Embryonic facial prominence (tissue), 1 donor: Measurements from ENCODE around the gene ALS2CL.

ENCODE experiments used
- DNase-seq: peaks from one replicate; pipeline ENCODE4 v3.0.0-alpha.2; 2016; ENCODE audit errors: extremely low spot score

Gene ALS2CL

DNA sequence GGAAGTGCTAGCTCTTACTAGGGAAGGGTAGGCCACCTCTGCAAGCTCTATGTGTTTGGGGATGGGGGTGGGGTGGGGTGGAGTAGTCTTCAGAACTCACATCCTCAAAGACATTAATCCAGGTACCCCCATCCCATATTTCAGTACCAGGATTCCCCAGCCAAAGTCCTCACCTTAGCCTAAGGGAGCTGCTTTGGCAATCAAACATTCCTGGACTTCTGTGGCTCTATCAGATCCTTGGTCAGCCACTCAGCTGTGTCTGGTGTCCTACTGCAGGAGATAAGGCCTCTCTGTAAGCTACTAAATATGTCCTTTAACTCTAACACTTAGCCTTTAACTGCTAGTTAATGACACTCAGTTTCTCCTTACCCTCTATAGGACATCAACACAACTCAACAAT lies 54.3 kb downstream of the ALS2CL start:
- no peak for DNase-seq

DNA sequence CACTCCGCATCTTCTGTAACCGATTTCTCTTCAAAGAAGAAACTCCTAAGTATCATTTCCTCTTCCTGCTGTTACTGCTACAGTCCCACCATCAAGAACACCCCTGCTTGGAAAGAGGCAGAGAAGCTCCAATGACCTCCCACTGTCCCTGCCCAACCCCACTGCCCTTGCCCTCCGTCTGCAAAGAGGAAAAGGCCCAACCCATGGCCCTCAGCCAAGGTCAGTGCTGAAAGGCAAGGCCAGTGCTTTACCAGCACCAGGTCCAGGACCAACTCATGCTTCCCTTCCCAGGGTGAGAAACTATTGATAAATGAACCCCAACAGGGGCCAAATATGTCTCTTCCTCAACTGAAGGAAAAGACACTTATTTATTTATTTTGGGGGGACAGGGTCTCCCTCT lies 58.6 kb downstream of the ALS2CL start:
- no peak for DNase-seq

DNA sequence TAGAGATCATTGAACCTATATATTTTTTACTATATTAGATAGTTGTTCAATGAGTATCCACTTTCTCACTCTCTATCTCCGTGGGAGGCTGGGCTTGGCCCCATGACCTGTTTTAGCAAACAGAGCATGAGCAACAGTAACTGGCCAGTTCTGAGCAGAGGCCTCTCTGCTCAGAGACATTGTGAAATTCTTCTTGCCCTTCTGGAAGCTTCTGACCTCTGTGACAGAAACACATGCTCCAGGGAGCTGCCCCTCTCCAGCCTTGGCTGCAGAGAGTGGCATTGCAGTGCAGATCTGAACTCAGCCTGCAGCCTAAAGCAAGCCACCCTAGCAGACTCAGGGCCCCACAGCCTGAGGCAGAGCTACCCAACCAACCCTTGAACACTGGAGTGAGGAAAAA lies 60.7 kb downstream of the ALS2CL start:
- no peak for DNase-seq

DNA sequence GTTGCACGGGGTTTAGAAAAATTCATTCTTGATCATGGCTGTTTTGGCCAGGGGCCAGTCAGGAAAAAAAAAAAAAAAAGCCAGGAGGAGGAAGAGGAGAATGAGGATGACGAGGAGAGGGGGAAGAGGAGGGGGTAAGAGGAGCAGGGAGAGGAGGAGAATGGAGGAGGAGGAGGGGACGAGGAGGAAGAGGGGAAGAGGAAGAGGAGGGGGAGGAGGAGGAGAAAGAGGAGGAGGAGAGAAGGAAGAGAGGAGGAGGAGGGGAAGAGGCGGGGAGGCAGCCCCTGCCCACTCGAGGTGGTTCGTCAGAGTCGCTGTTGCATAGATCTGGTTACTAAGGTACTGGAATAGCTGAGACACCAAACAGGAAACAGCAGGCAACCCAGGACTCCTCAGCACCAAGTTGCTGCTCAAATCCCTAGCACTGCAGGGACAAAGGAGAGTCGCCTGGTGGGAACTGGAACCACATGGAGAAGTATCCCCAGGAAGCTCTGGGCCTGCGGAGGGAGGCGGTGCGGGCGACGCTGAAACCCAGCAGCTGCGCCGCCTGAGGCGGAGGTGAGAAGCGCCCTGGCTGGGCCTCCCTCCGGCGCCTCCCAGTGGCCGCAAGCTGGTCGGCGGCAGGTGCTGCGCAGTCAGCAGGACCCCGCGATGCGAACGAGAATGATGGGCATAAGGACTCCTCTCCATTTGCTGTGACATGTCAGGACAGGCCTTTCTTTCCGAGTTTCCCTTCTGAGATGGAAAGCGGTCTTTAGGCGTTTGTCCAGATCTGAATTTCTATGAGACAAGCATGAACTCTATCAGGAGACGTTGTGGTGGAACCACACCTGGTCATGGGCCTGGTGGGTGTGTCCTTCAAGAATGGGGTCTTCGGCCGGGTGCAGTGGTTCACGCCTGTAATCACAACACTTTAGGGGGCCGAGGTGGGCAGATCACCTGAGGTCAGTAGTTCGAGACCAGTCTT lies 63.6 kb downstream of the ALS2CL start:
- peak; percentile 73 for DNase-seq

DNA sequence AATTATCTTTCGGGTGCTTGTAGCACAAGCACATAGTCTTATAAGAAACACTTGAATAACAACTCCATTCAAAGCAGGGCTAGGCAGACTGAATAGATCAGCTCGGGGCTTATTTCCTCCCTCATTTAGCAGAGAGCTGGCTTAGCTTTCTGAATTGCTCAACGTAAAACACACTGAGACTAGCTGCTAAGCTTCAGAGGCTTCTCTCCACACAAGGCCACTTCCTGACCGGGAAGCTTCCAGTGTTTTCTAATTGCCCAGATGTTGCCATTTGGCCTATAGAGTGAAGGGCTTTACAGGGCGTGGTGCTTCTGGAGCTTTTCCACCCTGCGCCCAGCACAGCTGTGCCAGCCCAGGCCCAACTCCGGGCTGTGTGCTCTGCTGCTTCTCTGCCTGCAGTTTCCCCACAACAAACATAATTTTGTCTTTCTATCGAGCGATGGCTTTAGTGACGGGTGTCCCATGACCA lies 64.5 kb downstream of the ALS2CL start:
- peak; percentile 11 for DNase-seq

DNA sequence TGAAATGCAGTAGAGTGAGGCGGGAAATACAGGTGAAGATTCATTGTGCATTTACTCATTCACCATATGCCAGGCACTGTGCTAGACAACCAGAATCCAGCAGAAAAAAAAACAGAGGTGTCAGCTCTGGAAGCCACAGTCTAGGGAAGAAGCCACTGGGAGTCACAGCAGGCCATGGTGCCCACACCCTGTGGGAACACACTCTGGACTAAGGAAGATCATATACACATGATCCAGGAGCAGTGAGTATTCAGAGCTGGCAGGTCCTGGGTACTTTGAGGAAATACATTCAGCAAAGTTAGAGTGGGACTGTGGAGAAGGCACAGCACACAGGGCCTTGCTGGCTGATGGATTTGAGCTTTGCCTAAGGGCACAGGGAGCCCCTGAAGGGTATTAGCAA lies 66.4 kb downstream of the ALS2CL start:
- DNase-seq, result no peak

DNA sequence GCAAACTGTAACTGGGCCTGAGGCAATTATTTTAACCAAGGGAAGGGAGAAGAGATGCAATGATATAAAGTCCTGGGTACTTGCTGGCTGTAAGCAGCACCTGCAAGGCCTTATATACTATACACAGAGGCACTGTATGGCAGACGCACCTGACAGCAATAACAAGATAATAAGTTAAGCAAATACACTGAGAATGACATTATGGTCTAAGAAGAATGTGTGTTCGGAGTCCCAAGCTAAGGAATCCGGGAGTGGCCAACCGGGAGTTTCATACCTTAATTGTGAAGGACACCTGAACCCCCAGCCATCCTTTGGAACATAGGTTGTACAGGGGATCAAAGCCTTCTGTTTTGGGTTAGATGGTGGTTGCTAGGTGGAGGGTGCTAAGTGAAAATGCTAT lies 67.4 kb downstream of the ALS2CL start:
- no peak for DNase-seq

DNA sequence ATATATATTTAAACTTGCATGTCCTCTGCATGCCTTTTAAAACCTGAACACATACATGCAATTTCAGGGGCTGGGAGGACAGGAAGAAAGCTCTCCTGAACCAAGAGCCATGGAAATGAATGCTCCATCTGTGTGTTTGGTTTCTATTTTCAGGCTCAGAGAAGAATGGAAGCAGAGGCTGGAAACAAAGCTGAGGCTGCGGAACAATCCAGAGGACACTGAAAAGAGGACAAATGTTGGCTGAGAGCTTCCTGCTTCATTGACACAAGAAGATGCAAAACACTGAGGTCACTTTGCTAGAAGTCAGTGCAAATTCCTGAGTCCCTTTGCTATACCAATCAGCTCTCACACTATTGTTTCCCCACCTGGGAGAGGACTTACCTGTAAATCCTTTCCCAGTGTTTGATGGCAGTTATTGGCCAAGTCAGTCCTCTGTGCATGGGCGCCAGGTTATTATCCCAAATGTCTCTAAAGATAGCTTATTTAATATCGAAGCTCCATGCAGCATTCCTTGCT lies 68.4 kb downstream of the ALS2CL start:
- no peak for DNase-seq

DNA sequence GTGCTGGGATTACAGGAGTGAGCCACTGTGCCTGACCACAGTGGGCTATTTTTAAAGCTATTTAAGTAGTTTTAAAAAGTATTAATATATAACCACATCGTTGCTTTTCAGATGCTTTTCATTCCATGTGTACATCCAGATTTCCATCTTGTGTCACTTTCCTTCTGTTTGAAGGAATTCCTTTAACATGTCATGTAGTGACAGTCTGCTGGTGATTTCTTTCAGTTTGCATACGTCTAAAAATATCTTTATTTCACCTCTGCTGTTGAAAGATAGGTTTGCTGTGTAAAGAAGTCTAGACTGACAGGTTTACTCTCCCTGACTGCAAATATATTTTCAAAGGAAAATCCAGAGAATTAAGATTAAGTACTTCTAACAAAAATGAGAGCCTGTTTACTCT lies 68.9 kb downstream of the ALS2CL start:
- no peak for DNase-seq

DNA sequence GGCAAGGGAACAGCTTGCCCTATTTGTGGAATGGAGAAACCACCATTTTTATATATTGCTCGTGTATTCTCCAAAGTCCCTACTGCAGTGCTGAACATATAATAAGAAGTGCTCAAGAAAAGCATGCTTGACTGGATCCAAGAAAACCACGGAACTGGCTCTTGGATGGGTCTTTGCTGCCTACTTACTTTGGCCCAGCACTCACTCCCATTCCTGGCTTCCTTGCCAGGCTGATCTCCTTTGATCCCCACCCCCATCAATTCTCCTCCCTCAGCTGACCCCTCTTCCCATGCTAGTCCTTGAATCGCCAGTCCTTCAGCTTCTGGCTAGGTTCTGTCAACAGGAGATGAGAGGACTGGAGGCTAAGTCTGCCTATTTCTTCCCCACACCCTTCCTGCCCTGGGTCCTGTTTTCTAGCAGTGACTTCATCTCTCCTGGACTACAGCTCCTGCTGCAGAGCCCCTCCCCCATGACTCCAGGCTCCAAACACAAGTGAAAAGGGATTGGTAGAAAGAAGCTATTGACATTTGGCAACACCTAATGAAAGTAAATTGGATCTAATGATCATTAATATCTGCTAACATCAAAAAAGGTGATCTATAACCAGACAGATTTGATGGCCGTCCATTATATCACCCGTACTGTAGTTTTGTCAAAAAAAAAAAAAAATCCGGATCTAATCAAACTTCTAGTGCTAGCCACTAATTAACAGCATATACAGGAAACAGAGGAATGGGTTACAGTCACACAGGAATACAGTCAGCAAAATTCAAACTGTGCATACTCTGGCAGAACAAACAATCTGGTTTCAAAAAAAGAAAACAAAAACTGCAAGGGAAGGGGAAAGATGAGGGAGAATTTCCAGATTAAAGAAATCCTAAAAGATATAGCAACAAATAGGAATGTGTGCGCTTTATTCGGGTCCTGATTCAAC lies 73.4 kb downstream of the ALS2CL start:
- DNase-seq, result no peak
